ENCODE data around the gene RXFP1.
A peak's percentile ranks its signal among the peaks of the same experiment; 100 is the strongest.

Gene RXFP1

DNA sequence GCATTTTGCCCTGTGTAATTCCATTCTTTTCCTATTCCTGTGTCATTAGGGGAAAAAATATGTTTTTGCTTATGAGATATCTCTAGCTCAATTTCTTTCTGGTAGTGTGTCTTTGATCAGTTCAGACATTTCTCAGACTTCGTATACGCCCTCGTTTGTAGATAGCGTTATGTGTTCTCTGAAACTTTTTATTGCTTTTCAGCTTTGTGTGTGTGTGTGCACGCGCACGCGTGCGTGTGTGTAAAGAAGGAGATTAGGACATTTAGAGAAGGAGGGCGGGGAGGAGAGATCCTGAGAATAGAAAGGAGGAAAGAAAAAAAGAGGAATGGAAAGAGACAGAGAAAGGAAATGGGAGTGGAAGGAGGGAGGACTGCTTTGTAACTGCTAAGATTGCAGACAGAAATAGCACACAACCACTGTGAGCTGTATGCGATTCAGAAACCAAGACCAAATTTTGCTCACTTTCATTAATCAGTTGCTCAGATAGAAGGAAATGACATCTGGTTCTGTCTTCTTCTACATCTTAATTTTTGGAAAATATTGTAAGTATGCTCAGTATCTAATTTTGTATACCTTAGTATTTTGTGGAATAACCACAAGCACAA, at the start of gene RXFP1:
RXFP1 (plus strand) TSS at position 399 of the 605 bp plus-strand sequence; CDS start at position 494, 95 bp downstream.
- DNase-seq, result no peak

DNA sequence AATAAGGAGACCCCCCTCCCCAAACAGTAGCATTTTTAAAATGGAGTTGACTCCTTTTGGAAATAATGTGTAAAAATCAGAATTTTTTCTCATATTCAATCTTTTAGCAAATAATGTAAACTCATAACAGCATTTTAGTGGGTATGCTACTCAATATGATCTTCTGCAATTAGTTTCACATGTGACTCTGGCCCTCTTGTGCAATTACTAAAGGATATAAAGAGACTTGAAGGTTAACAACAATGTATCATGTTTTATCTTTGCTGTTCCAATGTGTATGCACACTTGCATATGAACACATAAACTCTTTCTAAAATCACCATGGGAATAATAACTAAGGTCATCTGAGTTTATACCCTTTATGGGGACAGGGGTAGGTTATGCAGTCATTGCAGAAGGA, 39.9 kb upstream of the RXFP1 start:
- DNase-seq, result no peak

GRCh38 chr4:158484173-158484885, 37.4 kb upstream of the RXFP1 start:
- DNase-seq, result no peak

DNA sequence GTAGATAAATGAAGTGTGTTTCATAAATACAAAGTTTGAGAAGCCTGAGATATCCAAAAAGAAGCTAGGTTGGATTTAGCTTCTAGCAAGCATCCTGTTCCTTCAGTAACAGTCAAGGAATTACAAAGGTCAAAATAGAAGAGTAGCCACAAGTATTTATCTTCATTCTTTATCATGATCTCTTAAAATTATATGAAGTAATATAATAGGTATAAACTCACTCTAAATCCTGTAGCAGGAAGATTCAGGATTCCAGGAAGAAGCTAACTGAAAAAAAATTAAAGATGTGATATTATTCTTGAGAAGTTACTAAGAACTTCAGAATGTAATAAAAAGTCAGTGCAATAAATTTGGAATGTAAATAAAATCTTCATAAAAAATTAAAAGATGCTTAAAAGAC, 31.1 kb upstream of the RXFP1 start:
- DNase-seq, result no peak

- DNase-seq, result no peak
Measured at GRCh38 chr4:158492391-158492790, 29.3 kb upstream of the RXFP1 start.

- DNase-seq, result peak; percentile 41 to 50
Measured at GRCh38 chr4:158496030-158496741, 25.5 kb upstream of the RXFP1 start.

DNA sequence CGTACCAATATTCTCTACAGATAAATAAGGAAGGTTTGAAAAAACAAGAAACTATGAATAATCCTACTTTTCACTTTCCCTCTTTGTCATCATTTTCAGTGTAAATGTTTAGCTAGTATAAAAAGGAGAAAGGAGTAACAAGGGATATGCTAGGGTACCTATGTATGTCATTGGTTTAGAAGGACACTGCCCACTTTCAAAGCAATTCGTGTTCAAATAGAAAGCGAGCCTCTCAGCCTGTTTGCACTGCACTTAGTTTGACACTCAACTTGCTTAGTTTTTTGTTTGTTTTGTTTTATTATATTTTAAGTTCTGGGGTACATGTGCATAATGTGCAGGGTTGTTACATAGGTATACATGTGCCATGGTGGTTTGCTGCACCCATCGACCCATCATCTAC, 21.6 kb upstream of the RXFP1 start:
- no peak for DNase-seq

DNA sequence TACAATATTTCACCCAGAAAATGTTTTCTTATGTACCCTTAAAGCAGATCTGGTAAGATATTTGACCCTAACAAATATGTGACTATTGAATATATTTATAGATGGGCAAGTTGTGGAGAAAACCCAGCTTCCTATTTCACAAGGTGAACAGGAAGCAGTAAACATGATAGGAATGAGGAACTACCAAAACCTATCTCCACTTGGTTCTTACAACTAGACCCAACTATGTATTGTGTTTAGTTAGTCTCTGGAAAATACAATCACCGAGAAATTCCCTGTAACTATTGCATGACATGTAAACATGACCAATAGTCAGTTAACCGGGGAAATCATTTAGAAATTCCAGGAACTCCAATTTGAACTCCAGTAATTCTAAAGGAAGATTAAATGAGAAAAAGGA, 8.4 kb upstream of the RXFP1 start:
- DNase-seq, result no peak

- DNase-seq, result no peak
Measured at GRCh38 chr4:158519226-158519625, 2.5 kb upstream of the RXFP1 start.

GRCh38 chr4:158523990-158524535, 2.4 kb downstream of the RXFP1 start:
- no peak for DNase-seq

DNA sequence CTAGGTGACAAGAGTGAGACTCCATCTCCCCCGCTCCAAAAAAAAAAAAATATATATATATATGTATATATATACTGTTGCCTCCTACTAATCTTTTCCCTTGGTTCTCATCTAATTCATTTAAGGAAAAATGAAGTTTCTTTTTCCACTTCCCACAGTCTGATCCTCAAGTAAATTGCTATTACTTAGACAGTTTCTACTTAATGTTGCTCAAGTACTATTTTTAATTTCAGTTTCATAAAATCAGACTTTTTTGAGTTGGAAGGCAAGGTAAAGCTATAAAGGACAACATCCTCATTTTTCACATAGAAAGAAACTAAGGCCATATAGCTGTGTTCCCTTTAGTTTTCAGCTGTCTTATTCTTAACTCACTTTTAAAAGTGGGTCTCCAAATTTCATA, 5.8 kb downstream of the RXFP1 start:
- DNase-seq, result no peak

- no peak for DNase-seq
Measured at GRCh38 chr4:158529505-158529904, 7.8 kb downstream of the RXFP1 start.

GRCh38 chr4:158530381-158530780, 8.7 kb downstream of the RXFP1 start:
- no peak for DNase-seq

DNA sequence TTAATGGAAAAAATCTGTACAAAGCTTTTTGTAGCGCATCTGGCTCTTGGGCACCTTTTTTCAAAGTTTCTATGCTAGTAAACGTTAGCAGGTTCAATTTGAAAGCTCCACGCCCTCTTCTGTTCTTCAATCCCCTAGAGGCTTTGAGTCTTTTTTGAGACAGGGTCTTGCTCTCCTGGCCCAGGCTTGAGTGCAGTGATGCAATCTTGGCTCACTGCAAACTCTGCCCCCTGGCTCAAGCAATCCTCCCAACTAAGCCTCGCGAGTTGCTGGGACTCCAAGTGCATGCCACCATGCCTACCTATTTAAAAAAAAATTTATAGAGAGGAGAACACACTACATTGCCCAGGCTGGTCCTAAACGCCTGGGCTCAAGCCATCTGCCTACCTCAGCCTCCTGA, 9.2 kb downstream of the RXFP1 start:
- no peak for DNase-seq

- no peak for DNase-seq
Measured at GRCh38 chr4:158532556-158533231, 11.0 kb downstream of the RXFP1 start.

DNA sequence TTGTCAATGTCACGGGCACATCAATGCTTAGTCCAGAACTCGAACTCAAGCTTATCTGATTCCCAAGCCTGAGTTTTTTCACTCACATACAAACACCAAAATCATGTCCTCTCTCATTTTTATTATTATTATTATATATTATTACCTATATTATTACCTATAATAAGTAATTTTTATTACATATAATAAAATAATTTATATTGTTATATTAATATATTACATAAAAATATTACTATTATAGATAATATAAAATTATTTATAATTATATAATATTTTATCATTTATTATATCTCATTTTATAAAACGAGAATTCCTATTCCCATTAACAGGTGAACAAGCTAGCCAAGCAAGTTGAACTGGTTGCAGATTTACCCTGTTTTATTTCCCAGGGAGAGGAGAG, 13.0 kb downstream of the RXFP1 start:
- DNase-seq, result no peak

- no peak for DNase-seq
Measured at GRCh38 chr4:158535130-158535614, 13.5 kb downstream of the RXFP1 start.

GRCh38 chr4:158536833-158537232, 15.2 kb downstream of the RXFP1 start:
- DNase-seq, result no peak

DNA sequence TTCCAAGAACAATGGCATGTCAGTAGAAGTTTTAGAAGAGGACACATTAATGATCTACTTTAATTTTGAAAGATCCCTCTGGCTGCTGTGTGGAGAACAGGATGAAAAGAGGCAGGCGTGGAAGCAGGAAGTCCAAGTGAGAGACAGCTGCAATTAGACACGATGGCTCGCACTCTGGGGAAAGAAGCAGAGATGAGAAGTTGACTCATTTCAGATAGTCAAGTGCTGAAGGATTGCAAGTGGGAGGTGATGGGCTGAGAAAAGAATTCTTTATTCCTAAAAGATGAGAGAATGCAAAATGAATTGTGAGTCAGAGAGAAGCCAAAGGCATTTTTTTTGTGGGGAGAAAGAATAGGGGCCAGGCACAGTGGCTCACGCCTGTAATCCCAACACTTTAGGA, 16.5 kb downstream of the RXFP1 start:
- no peak for DNase-seq

GRCh38 chr4:158538911-158539310, 17.2 kb downstream of the RXFP1 start:
- no peak for DNase-seq

DNA sequence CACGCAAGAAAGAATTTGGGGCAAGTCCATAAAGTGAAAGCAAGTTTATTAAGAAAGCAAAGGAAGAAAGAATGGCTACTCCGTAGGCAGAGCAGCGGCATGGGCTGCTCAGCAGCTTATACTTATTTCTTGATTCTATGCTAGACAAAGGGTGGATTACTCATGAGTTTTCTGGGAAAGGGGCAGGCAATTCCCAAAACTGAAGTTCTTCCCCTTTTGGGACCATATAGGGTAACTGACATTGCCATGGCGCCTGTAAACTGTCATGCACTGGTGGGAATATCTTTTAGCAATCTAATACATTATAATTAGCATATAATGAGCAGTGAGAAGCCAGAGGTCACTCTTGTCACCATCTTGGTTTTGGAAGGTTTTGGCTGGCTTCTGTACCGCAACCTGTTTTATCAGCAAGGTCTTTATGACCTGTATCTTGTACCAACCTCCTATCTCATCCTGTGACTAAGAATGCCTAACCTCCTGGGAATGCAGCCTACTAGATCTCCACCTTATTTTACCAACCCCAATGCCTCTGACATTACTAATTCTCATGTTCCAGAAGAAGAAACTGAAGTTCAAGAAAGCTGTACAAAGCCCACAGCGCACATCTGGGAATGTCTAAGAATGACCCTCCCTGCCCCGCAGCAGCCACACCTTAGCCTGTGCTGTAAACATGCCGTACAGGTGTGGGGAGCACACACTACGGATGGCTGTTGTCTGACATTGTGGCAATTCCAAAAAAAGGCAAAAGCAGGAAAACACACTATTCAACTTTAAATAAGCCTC, 18.6 kb downstream of the RXFP1 start:
- DNase-seq, result no peak

- no peak for DNase-seq
Measured at GRCh38 chr4:158541506-158541905, 19.8 kb downstream of the RXFP1 start.

Measured in activated CD4-positive, alpha-beta T cell treated with anti-CD3 and anti-CD28 coated beads, Interleukin-2, amount 50 U/mL, for 48 hours (primary cell).